Measurements from ENCODE around the gene OR4D11. TPM values are rescaled to one million over a fixed set of nuclear protein-coding genes. Genes with fewer than 3 reads are reported as not detected.

Gene OR4D11
- total and polyA plus RNA-seq, 2 of the 13 experiments (the other 11 are each of a cell fraction or from before 2014, with no cell fraction given), result not detected

GRCh38 chr11:59456661-59457060 is 46.7 kb upstream of the OR4D11 start, which contains the start of gene OR4D6:
Gene OR4D6, plus strand, starts transcription at chr11:59456961. Its CDS starts 0 bp downstream, at chr11:59456961.
- CTCF ChIA-PET (ENCODE audit: low intra/inter-chr PET ratio, low total read pairs), result no interaction called here
- no TSS peak for BruUV-seq (replicated peaks)
- no peaks in the 10 kb centered on the region for H4K20me1 ChIP-seq (ENCODE audit: insufficient read depth, low read length)
- DNase-seq (ENCODE audit: low spot score), result no peak
- WGBS (ENCODE audit: low lambda C conversion rate), result 0% methylated on average over 2 of the region's 2 CpGs
- H3K9me3 ChIP-seq (ENCODE audit: low read length), result no peaks in the 10 kb centered on the region
- in situ Hi-C loops (cut with HindIII; ENCODE audit: extremely low pct_ligation_motif_present, low pct_unique_long_range_greater_than_20kb), result no loop called here
- intact Hi-C loops (cut with micrococcal nuclease; ENCODE audit: unreplicated experiment), result no loop called here
- no peaks in the 10 kb centered on the region for H3K4me1 ChIP-seq (ENCODE audit: insufficient read depth, low read length)
- no peak within 1 kb of the TSS for H3K27ac ChIP-seq (ENCODE audit: extremely low read length, insufficient read depth, low read length)
- H3K79me2 ChIP-seq (ENCODE audit: insufficient read depth, low read length), result no peaks in the 10 kb centered on the region
- peaks cover 0 to 4% of the 10 kb centered on the region in 2 experiments; a peak in 1 of 5 replicates for H3K27me3 ChIP-seq (ENCODE audit: control insufficient read depth in 1 of 2, insufficient read depth in 2 of 2, low read length in 2 of 2)
- H3K36me3 ChIP-seq (replicated peaks in 1 of 2; ENCODE audit: control insufficient read depth in 1 of 2, insufficient read depth in 2 of 2, low read length in 2 of 2), result no peaks in the 10 kb centered on the region
- no peak for ATAC-seq
- no peak for FAIRE-seq
- no peak within 1 kb of the TSS for H3K4me2 ChIP-seq (ENCODE audit: low read depth, low read length)
- POLR2A ChIA-PET, result no interaction called here
- H2AFZ ChIP-seq (ENCODE audit: low read length), result no peak within 1 kb of the TSS
- H3K9ac ChIP-seq (ENCODE audit: insufficient read depth, low read depth, low read length), result no peak within 1 kb of the TSS
- no peak within 1 kb of the TSS for H3K4me3 ChIP-seq (replicated peaks in 1 of 3; ENCODE audit: insufficient read depth in 1 of 3, low read depth in 2 of 3, low read length in 3 of 3)
- TF ChIP-seq MTF2 (CRISPR knock-in tag; IDR thresholded peaks at IDR 0.05; ENCODE audit: borderline replicate concordance) (no peak), ZNF460 (CRISPR knock-in tag; IDR thresholded peaks at IDR 0.05; ENCODE audit: borderline replicate concordance) (no peak), ZNF737 (CRISPR knock-in tag; IDR thresholded peaks at IDR 0.05; ENCODE audit: borderline replicate concordance) (no peak), MIER3 (CRISPR knock-in tag; IDR thresholded peaks at IDR 0.05; ENCODE audit: borderline replicate concordance) (no peak), RORA (CRISPR knock-in tag; IDR thresholded peaks at IDR 0.05) (no peak), ZKSCAN1 (IDR thresholded peaks at IDR 0.05; ENCODE audit: low read length) (no peak), ZNF850 (CRISPR knock-in tag; conservative IDR thresholded peaks at IDR 0.05) (no peak), LBX2 (CRISPR knock-in tag; IDR thresholded peaks at IDR 0.05; ENCODE audit: borderline replicate concordance) (no peak), MTERF4 (CRISPR knock-in tag; IDR thresholded peaks at IDR 0.05) (no peak), MYNN (CRISPR knock-in tag; IDR thresholded peaks at IDR 0.05; ENCODE audit: low read depth) (no peak), SOX13 (IDR thresholded peaks at IDR 0.05) (no peak), SOX13 (CRISPR knock-in tag; conservative IDR thresholded peaks at IDR 0.05 in 1 of 2, IDR thresholded peaks at IDR 0.05 in 1 of 2) (no peak), NRL (CRISPR knock-in tag; IDR thresholded peaks at IDR 0.05; ENCODE audit: borderline replicate concordance) (no peak), REPIN1 (CRISPR knock-in tag; IDR thresholded peaks at IDR 0.05; ENCODE audit: borderline replicate concordance, low read depth) (no peak), CC2D1A (CRISPR knock-in tag; IDR thresholded peaks at IDR 0.05) (no peak), ZNF3 (CRISPR knock-in tag; IDR thresholded peaks at IDR 0.05) (no peak), PBX2 (CRISPR knock-in tag; IDR thresholded peaks at IDR 0.05) (no peak), SETDB1 (CRISPR knock-in tag; IDR thresholded peaks at IDR 0.05; ENCODE audit: borderline replicate concordance) (no peak), ZNF713 (CRISPR knock-in tag; IDR thresholded peaks at IDR 0.05) (no peak)
